ENCODE data around the gene CHFR.

- no peak for TF ChIP-seq CTCF (conservative IDR thresholded peaks at IDR 0.05; ENCODE audit: low read length)
- no peak for TF ChIP-seq EZH2phosphoT487 (IDR thresholded peaks at IDR 0.05; ENCODE audit: borderline replicate concordance, low read depth, low read length)
These were observed 1.4 kb upstream of the CHFR start for GRCh38 chr12:132888852-132889251.
